Amniotic epithelial cell (primary cell): Measurements from ENCODE around the gene KCNK7.
"Not testable (repeated sequence)": the region's sequence is repeated elsewhere in the genome, so short reads cannot be mapped to it uniquely, and the experiment has no call there.

Experiments used
- DNase-seq: peaks from one replicate; pipeline ENCODE4 v3.0.0-alpha.2; 2010; ENCODE audit warnings: low read depth

Gene KCNK7

DNA sequence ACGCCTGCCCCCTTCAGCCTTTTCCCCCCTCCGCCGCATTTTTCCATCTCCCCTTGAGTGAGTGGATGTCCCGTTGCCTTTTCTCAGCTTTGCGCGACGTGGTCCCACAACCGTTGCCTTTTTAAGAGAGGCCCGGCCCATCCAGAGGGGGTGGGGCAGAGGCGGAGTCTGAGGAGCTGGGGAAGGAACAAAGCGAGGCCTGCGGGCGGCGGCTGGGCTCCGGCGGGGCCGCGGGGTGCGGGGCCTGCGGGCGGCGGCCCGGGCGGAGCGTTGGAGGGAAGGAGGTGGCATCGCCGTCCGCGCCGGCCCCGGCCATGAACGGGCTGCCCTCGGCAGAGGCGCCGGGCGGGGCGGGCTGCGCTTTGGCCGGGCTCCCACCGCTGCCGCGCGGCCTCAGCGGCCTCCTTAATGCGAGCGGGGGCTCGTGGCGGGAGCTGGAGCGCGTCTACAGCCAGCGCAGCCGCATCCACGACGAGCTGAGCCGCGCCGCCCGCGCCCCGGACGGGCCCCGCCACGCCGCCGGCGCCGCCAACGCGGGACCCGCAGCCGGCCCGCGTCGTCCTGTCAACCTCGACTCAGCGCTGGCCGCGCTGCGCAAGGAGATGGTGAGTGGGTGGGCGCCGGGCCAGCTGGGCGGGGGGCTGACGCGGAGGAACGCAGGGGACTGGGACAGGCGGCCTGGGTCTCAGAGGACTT lies 23.1 kb downstream of the KCNK7 start, which contains the start of gene FAM89B:
Gene FAM89B (plus strand): TSS at position 183 of the 696 bp plus-strand sequence. CDS start 132 bp downstream, at position 315.
- DNase-seq: peak; percentile 76

GRCh38 chr11:65571940-65572339 lies 23.7 kb downstream of the KCNK7 start:
- no peak for DNase-seq

- DNase-seq: no peak
Measured at GRCh38 chr11:65571420-65571819, 24.2 kb downstream of the KCNK7 start.

GRCh38 chr11:65569973-65570918 lies 25.4 kb downstream of the KCNK7 start, which contains the start of gene ZNRD2:
ZNRD2 (plus strand) TSS chr11:65570477; CDS start chr11:65570492, 15 bp downstream.
- DNase-seq: peak; percentile 98

- DNase-seq: no peak
Measured at GRCh38 chr11:65569164-65569972, 26.2 kb downstream of the KCNK7 start.

- no peak for DNase-seq
Measured at GRCh38 chr11:65565624-65566453, 29.8 kb downstream of the KCNK7 start.

- DNase-seq: not testable (repeated sequence)
Measured at GRCh38 chr11:65564879-65565559, 30.6 kb downstream of the KCNK7 start.

- no peak for DNase-seq
Measured at GRCh38 chr11:65563601-65564000, 32.0 kb downstream of the KCNK7 start.

DNA sequence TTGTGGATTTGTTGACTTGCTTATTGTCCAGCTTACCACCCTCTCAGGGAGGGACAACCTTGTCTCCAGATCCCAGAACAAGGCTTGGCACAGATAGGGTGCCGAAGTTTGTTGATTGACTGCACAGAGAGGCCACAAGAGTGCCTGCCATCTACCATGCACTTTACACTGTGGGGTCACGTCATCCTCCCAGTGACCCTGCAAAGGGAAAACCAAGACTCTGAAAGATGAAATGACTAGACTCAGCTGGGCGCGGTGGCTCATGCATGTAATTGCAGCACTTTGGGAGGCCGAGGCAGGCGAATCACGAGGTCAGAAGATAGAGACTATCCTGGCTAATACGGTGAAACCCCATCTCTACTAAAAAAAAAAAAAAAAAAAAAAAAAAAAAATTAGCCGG lies 32.8 kb downstream of the KCNK7 start:
- DNase-seq: no peak

GRCh38 chr11:65562020-65562419 lies 33.6 kb downstream of the KCNK7 start:
- DNase-seq: no peak

GRCh38 chr11:65560555-65561418 lies 34.8 kb downstream of the KCNK7 start:
- DNase-seq: peak; percentile 53

DNA sequence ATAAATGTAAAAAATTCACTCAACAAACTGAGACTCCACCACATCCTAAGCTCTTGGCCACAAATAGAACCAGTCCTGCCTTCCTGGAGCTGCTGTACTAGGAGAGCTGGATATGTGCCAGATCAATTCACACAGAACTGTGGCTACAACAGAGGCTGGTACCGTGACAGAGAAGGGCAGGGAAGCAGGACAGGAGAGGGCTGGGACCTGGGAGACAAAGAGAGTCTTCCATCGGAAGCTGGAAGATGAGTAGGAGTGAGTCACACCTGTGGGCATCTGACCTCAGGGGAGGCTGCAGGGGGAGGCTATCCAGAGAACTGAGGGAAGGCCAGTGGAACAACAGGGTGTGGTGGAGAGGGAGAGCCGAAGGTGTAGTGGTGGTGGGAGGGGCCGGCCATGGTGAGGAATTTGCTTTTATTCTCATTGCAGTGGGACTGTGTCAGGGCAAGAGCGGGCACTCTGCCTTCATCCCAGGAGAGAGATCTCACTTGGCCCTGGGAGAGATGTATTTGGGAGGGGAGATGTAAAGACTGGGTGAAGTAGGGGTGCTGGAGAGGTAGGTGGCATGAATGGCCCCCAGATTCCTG lies 35.6 kb downstream of the KCNK7 start:
- peak; percentile 53 for DNase-seq

- no peak for DNase-seq
Measured at GRCh38 chr11:65559535-65559934, 36.1 kb downstream of the KCNK7 start.

GRCh38 chr11:65558930-65559509 lies 36.6 kb downstream of the KCNK7 start:
- no peak for DNase-seq

DNA sequence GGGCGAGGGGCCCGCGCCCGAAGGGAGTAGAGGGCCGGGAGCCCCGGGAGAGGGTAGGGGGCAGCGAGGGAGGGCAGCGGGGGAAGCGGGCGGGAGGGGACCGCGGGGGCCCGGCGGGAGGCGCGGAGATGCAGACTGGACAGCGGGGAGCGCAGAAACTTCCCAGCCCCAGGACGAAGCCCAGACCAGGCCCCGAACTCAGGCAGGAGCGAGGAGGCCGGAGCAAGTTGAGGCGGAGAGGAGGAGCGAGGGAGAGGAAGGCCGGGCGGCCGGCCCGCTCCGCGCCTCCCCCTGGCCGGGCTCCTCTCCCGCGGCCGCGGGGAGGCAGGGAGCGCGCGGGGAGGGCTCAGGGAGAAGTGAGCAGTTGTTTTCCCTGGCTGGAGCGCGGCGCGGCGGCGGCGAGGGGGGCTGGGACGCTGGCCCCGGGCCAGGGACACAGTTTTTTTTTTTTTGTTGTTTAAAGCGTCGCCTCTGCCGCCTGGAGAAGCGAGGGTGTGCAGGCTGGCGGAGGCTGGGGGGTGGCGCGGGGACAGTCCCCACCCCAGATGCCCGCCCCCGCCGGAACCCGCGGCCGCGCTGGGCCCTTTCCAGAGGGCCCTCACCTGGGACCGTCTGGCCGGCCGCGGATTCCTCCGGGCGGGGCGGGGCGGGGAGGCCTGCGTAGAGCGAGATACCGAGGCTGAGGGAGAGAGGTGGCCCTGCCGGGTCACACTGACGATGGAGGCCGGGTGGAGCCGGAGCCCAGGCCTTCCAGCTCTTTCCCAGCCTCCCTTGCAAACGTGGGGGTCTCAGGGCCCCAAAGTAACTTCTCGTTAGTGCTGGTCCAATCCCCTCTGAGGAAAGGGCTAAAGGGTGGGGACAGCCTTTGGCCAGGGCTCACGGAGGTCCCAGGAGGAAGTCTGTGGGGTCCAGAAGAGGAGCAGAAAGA lies 37.3 kb downstream of the KCNK7 start, which contains the start of gene LTBP3:
Gene LTBP3 (minus strand): TSS at position 358 of the 928 bp plus-strand sequence. CDS start 400 bp downstream, outside the sequence.
- DNase-seq: peak; percentile 75

GRCh38 chr11:65557280-65558001 lies 38.2 kb downstream of the KCNK7 start:
- no peak for DNase-seq
